Activated T-cell treated with anti-CD3 and anti-CD28 coated beads for 48 hours (primary cell): ENCODE data around the gene RIBC2.

Experiments
- DNase-seq: peaks from one replicate; pipeline ENCODE4 v3.0.0-alpha.2; 2020; ENCODE audit warnings: low read depth

RIBC2 gene

DNA sequence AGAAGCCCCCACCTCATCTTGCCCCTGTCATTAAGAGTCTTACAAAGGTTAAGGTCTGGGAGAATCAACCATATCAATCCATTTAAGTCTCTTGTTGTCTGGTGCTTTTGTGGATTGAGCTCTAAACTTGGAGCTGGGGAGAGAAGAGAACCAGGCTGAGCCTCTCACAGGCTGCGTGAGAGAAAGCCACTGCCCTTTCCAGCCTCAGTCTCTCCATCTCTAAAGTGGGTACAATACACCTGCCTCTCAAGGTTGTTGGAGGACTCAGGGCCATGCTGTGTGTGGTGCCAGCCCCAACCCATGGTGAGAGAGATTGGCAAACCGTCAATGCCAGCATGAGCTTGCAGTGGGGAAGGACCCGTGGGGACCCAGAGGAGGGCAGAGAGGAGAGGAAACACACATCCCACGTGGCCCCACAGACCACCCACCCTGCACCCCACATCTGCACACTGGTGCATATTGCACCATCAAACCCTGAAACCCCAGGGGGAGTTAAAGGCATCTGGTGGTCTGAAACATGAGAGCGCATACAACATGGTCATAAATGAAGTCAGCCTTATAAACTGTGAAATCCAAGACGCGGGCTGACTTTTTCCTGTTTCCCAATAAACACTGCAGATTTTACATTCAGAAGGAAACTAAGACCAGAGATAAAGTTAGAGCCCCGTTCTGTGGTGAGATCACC, 61.7 kb downstream of the RIBC2 start:
- DNase-seq, result no peak

DNA sequence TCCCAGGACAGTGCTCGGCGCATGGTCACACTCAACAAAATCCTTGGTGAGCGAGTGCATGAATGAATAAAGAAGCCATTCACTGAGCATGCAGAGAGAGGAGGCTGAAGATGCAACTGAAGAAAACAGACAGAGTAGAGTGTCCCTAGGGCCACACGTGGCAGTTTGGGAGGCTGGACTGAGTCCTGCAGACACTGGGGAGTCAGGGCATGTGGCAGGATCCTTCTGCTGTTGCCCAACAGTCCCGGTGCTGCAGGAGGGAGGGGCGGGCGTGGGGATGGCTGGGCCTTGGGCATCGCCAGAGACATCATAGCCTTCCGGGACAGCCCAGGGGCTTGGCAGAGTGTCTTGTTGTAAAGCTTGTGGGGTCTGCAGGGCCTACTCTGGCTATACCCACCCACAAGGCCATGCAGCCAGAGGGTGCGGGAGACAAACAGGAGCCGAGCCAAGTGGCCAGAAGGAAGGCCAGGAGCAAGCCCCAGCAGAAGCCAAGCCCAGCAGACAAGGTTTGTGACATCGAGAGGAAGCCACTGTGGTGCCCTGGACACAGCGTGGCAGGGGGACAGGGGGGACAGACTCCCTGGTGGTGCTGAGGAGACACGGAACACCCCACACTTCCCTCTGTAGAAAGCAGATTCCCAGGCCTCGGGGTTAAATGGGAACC, 62.5 kb downstream of the RIBC2 start:
- no peak for DNase-seq

DNA sequence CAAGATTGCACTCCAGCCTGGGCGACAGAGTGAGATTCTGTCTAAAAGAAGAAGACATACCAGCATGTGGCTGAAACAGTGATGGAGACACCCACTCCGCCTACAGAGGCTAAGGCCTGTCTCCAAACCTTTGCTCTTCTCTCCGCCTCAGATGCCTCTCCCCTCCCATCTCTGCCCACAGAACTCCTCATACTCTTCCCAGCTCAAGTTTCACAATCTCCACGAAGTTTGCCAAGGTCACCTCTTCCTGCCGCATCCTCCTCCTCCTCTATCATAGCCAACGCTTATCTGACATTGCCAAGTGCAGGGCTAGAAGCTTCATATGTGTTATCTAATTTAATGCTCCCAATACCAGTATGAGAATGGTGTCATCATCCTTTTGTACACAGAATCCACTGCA, 63.3 kb downstream of the RIBC2 start:
- DNase-seq, result no peak

DNA sequence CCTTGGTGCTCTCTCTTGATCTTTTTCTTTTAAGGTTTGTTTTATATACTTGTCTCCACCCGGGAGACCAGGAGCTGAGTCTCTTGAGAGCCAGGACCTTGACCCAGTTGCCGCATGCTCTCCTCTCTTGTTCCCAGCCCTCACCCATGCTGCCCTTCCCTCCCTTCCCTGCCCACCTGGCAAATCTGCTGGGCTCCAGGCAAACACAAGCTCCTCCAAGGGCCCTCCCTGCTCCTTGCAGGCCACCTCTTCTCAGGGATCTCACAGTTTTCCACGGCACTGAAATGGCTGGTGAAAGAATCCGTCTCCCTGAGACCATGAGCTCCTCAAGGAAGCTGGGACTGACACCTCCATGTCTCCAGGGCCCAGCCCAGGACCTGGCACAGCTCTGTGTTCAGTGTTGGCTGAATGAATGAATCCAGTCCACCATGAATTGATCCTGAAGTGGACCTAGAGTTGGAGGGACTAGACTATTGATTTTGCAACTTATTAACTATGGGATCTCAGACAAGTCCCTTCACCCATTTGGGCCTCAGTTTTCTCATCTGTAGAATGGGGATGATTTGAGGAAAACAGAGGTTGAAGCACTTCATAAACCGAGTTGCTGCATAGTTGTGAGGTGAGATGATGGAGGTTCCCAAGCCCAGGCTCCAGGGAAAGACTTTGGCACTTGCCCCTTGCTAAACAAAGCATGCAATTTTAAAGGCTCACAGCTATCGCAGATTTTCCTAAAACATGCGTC, 64.0 kb downstream of the RIBC2 start:
- DNase-seq, result no peak

DNA sequence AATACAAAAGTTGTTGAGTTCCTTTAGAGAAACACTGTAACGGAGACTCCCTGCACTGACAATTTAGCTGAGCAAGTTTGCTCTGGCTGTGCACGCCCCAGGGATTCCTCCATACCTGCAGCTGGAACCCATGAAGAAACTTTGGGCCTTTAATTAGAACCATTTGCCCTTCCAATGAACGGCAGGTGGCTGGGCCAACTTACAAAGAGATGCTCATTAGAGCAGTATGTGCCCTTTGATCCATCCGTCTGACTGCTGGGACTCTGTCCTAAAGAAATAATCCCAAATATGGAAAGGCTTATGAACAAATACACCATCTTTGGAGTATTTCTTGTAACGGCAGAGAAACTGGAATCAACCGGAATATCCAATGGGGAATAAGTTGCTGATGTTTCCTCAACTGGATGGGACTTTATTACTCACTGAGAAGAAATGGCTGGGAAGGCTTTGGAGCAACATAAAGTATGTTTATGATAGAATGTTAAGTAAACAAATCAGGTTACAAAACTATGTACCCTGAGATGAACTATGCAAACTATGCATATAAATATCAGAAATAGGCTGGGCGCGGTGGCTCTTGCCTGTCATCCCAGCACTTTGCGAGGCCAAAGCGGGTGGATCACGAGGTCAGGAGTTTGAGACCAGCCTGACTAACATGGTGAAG, 64.7 kb downstream of the RIBC2 start:
- DNase-seq, result no peak

DNA sequence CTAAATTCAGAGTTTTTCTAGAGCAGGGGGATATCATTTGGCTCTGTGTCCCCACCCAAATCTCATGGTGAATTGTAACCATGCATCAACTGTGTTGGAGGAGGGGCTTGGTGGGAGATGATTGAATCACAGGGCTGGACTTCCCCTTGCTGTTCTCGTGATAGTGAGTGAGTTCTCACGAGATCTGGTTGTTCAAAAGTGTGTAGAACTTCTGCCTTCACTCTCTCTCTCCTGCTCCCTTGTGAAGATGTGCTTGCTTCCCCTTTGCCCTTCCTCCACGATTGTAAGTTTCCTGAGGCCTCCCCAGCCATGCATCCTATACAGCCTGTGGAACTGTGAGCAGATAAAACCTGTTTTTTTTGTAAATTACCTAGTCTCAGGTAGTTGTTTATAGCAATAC, 67.2 kb downstream of the RIBC2 start:
- no peak for DNase-seq

DNA sequence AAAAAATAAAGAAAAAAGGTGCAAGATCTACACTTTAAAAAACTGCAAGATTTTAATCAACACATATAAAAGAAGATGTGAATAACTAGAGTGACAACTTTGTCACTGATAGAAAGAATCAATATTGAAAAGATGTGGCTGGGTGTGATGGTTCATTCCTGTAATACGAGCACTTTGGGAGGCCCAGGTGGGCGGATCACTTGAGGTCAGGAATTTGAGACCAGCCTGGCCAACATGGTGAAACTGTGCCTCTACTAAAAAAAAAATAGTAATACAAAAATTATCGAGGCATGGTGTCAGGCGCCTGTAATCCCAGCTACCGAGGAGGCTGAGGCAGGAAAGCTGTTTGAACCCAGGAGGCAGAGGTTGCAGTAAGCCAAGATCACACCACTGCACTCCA, 68.2 kb downstream of the RIBC2 start:
- DNase-seq, result no peak
